Osteocyte (in vitro differentiated cells): ENCODE measurements around the gene TRIM38. TPM values are rescaled to one million over a fixed set of nuclear protein-coding genes. Genes with fewer than 3 reads are reported as not detected.
"Not testable (repeated sequence)": the region's sequence is repeated elsewhere in the genome, so short reads cannot be mapped to it uniquely, and the experiment has no call there.

Experiments
- DNase-seq: peaks from one replicate; pipeline ENCODE4 v3.0.0; 2021; ENCODE audit warnings: mixed read lengths; ENCODE audit not compliant: unreplicated experiment; ENCODE audit errors: extremely low spot score
- H3K27ac Mint-ChIP-seq: one replicate; pipeline ENCODE4 v1.8.0; 2021; ENCODE audit warnings: mild to moderate bottlenecking, mixed read lengths; ENCODE audit not compliant: unreplicated experiment
- H3K27me3 Mint-ChIP-seq: one replicate; pipeline ENCODE4 v1.8.0; 2021; ENCODE audit warnings: mixed read lengths; ENCODE audit not compliant: unreplicated experiment
- H3K36me3 Mint-ChIP-seq: one replicate; pipeline ENCODE4 v1.8.0; 2021; ENCODE audit warnings: mixed read lengths; ENCODE audit not compliant: unreplicated experiment
- H3K4me1 Mint-ChIP-seq: one replicate; pipeline ENCODE4 v1.8.0; 2021; ENCODE audit warnings: mixed read lengths; ENCODE audit not compliant: unreplicated experiment
- H3K4me3 Mint-ChIP-seq: one replicate; pipeline ENCODE4 v1.8.0; 2021; ENCODE audit warnings: mild to moderate bottlenecking, moderate library complexity, mixed read lengths; ENCODE audit not compliant: unreplicated experiment
- H3K9me3 Mint-ChIP-seq: one replicate; pipeline ENCODE4 v1.8.0; 2021; ENCODE audit warnings: mixed read lengths; ENCODE audit not compliant: unreplicated experiment
- total RNA-seq: library from RNA; stranded (reverse); gene quantifications from 2 replicates; pipeline ENCODE4 v1.2.1, GENCODE V29; 2021
- TF ChIP-seq, protein P1 (sequence below): fragments of 200-600 bp; sonication (generic); IDR thresholded peaks from 2 replicates; pipeline ENCODE4 v1.5.0; 2021; ENCODE audit warnings: antibody characterized with exemption, mild to moderate bottlenecking, moderate library complexity

Gene TRIM38
- total RNA-seq, 1 donor from 2014 or later: 8.4 TPM

DNA sequence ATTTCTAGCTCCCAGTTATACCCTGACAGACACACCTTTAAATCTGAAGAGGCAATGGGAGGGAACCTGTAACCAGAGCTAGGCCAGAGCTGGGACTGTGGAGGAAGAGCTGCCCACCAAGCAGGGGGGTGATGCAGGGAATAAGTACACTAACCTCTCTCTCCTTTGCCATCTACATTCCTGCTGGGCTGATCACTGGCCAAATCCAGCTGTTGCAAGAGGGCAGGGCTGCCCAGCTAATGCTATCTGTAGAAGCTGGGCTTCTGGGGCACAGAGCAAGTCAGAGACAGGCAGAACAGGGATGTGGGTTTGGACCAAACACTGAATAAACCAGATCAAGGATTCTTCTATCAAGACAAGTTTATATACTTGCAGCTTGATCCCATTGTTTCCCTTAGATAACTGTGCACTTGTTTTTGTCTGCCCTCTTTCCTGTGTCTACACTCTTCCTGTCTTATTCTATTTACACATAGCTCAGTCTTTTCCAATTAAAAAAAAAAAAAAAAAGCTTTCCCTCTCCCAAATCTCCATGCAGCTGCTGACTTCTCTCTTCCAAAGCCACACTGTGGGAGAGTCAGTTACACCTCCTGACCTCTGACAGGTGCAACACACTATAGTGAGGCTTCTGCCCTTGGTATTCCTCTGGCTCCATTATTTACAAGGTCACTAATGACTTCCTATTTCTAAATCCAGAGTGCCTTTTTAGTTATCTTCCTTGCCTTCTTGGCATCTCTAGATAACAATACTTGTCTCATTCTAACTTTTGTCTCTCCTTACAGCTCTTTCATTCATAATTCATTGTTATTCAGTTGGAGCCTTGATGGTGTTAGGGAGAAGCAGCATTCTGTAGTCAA lies 43.7 kb downstream of the TRIM38 start:
- DNase-seq: no peak
- no peaks in the 10 kb centered on the region for H3K27me3 Mint-ChIP-seq
- H3K27ac Mint-ChIP-seq: no peak overlapping the region
- no peaks in the 10 kb centered on the region for H3K4me1 Mint-ChIP-seq
- no peaks in the 10 kb centered on the region for H3K9me3 Mint-ChIP-seq
- H3K36me3 Mint-ChIP-seq: no peaks in the 10 kb centered on the region
- H3K4me3 Mint-ChIP-seq: no peak overlapping the region
- TF ChIP-seq, protein P1, sequence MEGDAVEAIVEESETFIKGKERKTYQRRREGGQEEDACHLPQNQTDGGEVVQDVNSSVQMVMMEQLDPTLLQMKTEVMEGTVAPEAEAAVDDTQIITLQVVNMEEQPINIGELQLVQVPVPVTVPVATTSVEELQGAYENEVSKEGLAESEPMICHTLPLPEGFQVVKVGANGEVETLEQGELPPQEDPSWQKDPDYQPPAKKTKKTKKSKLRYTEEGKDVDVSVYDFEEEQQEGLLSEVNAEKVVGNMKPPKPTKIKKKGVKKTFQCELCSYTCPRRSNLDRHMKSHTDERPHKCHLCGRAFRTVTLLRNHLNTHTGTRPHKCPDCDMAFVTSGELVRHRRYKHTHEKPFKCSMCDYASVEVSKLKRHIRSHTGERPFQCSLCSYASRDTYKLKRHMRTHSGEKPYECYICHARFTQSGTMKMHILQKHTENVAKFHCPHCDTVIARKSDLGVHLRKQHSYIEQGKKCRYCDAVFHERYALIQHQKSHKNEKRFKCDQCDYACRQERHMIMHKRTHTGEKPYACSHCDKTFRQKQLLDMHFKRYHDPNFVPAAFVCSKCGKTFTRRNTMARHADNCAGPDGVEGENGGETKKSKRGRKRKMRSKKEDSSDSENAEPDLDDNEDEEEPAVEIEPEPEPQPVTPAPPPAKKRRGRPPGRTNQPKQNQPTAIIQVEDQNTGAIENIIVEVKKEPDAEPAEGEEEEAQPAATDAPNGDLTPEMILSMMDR: no peak

DNA sequence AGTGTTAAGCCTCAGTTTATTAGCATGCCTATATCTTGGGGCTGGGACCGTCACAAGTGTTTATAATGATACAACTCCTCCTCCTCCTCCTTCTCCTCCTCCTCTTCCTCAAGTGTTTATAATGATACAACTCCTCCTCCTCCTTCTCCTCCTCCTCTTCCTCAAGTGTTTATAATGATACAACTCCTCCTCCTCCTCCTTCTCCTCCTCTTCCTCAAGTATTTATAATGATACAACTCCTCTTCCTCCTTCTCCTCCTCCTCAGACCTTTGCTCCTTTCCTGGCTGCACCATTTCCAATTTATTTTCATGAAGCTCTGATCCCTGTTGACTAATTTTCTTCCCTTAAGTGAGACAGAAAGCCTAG lies 44.3 kb downstream of the TRIM38 start:
- H3K27me3 Mint-ChIP-seq, H3K9me3 Mint-ChIP-seq, H3K4me3 Mint-ChIP-seq, DNase-seq, H3K27ac Mint-ChIP-seq, H3K36me3 Mint-ChIP-seq, H3K4me1 Mint-ChIP-seq: not testable (repeated sequence)

DNA sequence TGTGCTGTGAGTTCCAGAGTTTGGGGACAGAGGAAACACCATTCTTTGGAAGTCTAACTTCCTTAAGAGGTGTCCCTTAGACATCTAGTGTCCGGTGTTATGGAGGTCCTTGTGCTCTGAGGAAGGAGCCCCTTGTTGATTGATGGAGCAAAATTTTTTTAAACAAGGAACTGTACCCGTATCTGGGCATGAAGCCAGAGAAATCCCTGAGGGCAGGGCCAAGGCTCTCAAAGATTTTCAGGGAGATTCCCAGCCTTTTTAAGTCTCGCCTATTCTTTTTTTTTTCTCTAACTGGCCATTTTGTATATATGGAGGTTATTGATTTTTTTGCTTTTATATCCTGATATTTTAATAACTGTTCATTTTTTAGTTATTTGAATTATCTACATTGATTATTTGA lies 45.9 kb downstream of the TRIM38 start:
- Mint-ChIP-seq H3K9me3 (no peaks in the 10 kb centered on the region), H3K36me3 (no peaks in the 10 kb centered on the region), H3K27me3 (no peaks in the 10 kb centered on the region), H3K27ac (no peak overlapping the region), H3K4me1 (no peaks in the 10 kb centered on the region), H3K4me3 (no peak overlapping the region)
- DNase-seq: no peak
- TF ChIP-seq, protein P1: no peak

DNA sequence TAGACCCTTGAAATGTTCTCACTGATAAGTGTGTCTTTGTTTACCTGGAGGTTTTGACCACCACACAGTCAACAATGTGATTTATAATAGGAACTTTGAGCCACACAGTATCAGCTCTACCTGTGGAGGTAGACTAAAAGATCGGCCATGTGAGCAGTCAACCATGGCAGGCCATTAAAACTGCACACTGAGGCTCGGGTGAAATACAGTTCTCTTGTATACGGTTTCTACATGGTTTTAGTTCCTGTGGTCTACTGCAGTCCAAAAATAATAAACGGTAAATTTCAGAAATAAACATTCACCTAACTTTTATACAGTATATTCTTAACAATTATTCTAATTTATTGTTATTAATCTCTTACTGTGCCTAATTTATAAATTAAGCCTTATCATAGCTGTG lies 47.2 kb downstream of the TRIM38 start:
- no peaks in the 10 kb centered on the region for H3K9me3 Mint-ChIP-seq
- H3K4me3 Mint-ChIP-seq: no peak overlapping the region
- no peaks in the 10 kb centered on the region for H3K27me3 Mint-ChIP-seq
- H3K27ac Mint-ChIP-seq: no peak overlapping the region
- H3K36me3 Mint-ChIP-seq: no peaks in the 10 kb centered on the region
- DNase-seq: no peak
- TF ChIP-seq, protein P1: no peak
- no peaks in the 10 kb centered on the region for H3K4me1 Mint-ChIP-seq

DNA sequence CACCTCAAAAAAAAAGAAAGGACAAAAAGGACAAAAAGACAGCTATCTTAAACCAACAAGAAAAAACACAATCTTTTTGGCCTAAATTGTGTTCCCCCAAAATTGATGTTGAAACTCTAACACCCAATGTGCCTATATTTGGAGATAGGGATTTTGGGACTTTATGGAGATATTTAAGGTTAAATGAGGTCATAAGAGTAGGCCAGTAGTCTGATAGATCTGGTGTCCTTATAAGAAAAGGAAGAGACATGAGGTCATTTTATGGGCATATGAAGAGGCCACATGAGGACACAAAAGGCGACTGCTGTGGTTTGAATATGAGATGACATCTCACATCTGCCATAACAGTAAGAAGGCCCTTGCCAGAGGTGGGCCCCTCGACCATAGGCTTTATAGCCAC lies 49.5 kb downstream of the TRIM38 start:
- H3K4me3 Mint-ChIP-seq: no peak overlapping the region
- no peaks in the 10 kb centered on the region for H3K4me1 Mint-ChIP-seq

DNA sequence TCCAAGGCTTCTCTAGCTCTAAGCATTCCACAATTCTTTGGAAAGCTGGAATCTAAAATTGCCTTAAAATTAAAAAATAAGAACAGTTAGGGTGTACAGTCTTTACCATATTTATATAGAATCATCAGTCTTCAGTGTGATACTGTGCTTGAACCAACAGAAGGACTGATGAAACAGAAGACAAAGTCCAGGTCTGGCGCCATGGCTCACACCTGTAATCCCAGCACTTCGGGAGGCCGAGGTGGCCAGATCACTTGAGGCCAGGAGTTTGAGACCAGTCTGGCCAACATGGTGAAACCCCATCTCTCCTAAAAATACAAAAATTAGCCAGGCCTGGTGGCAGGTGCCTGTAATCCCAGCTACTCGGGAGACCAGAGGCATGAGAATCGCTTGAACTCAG lies 51.8 kb downstream of the TRIM38 start:
- H3K27ac Mint-ChIP-seq, H3K27me3 Mint-ChIP-seq, H3K4me1 Mint-ChIP-seq, DNase-seq, H3K4me3 Mint-ChIP-seq, H3K36me3 Mint-ChIP-seq, H3K9me3 Mint-ChIP-seq: not testable (repeated sequence)

More for the DNA sequence above, 49.5 kb downstream of the TRIM38 start:
- DNase-seq: no peak
- Mint-ChIP-seq H3K9me3 (no peaks in the 10 kb centered on the region), H3K27me3 (no peaks in the 10 kb centered on the region), H3K27ac (no peak overlapping the region), H3K36me3 (no peaks in the 10 kb centered on the region)
- TF ChIP-seq, protein P1: no peak
